Omental fat pad (tissue), 4 donors: ENCODE results near the gene GABRR2. TPM values are rescaled to one million over a fixed set of nuclear protein-coding genes. Genes with fewer than 3 reads are reported as not detected.

Source experiments
- ATAC-seq: fragments of 150-250 bp; one replicate; pipeline ENCODE4 v1.9.1; 2016; ENCODE audit warnings: mild to moderate bottlenecking, moderate library complexity; ENCODE audit not compliant: low FRiP score
- DNase-seq: peaks from one replicate; pipeline ENCODE4 v3.0.0-alpha.2; 2019; ENCODE audit warnings: low spot score
- total RNA-seq, 4 donors: library from RNA; depleted of rRNA; stranded (reverse); fragments of >200 nt; gene quantifications; one replicate each; pipeline ENCODE4 v1.1.0, GENCODE V29; 2016
- TF ChIP-seq, protein P1 (sequence below), 3 donors: fragments of 450-650 bp; IDR thresholded peaks; one replicate each; pipeline ENCODE4 v1.5.1; 2016 to 2017; ENCODE audit warnings: antibody characterized with exemption in 3 of 3, mild to moderate bottlenecking in 3 of 3, moderate library complexity in 2 of 3

Gene GABRR2
- total RNA-seq, 4 donors from 2014 or later = 0.50 to 2.4 (median 1.3) TPM

DNA sequence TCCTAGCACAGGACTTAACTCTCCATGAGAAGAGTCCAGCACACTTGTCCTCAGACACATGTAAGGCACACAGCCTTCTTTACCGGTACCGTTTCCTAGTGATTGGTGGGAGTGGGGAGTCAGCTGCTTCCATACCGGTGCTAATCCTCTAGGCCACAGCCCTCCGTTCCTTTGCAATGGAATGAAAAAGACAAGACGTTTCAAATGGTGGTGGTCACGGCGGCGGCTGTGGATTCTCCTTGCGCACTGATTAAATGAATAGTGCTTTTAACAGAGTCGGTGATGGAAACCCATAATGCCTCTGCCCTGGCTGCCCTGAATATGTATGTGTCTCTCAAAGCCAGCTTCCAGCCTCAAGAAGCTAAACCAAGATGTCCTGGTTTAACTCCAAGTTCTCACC lies 63.1 kb downstream of the GABRR2 start:
- DNase-seq = no peak
- TF ChIP-seq, protein P1, sequence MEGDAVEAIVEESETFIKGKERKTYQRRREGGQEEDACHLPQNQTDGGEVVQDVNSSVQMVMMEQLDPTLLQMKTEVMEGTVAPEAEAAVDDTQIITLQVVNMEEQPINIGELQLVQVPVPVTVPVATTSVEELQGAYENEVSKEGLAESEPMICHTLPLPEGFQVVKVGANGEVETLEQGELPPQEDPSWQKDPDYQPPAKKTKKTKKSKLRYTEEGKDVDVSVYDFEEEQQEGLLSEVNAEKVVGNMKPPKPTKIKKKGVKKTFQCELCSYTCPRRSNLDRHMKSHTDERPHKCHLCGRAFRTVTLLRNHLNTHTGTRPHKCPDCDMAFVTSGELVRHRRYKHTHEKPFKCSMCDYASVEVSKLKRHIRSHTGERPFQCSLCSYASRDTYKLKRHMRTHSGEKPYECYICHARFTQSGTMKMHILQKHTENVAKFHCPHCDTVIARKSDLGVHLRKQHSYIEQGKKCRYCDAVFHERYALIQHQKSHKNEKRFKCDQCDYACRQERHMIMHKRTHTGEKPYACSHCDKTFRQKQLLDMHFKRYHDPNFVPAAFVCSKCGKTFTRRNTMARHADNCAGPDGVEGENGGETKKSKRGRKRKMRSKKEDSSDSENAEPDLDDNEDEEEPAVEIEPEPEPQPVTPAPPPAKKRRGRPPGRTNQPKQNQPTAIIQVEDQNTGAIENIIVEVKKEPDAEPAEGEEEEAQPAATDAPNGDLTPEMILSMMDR (IDR thresholded peaks at IDR 0.05) = no peak
- ATAC-seq = no peak

DNA sequence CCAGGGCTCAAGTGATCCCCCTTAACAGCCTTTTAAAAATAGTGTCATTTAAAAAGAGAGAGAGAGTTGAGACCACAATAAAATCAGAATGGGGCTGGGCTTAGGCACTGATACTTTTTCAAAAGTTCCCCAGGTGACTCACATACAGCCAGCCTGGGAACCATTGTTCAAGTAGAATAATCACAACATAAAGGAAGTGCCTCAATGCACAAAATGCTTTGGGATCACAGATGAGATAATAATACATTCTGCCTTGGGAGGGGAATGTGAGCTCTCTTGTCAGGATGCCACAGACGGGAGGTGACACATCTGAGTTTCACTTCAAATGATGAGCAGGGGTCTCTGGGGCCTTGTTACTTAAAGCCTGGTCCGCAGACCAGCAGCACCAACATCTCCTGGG lies 63.9 kb downstream of the GABRR2 start:
- no peak for ATAC-seq
- no peak for DNase-seq
- TF ChIP-seq, protein P1 (IDR thresholded peaks at IDR 0.05) = no peak

DNA sequence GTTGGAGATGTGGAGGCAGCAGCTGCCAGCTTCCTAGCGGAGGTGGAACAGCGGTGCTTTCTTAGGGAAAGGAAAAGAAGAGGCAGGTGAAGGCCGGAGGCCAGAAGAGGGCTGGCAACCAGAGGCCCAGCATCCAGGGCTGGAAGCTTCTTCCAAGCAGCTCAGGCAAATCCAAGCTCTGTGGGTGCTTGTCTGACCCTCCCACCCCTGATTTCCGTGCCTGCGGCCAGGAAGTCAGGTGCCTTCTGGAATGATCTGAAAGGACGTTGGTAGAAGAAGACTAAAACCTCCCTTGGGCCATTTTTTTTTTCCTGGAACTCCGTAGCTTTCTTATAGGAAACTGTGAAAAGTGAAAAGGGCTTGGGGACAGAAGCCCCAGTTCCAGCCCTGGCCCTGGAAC lies 64.9 kb downstream of the GABRR2 start:
- ATAC-seq = no peak
- no peak for DNase-seq
- TF ChIP-seq, protein P1 (IDR thresholded peaks at IDR 0.05) = no peak

DNA sequence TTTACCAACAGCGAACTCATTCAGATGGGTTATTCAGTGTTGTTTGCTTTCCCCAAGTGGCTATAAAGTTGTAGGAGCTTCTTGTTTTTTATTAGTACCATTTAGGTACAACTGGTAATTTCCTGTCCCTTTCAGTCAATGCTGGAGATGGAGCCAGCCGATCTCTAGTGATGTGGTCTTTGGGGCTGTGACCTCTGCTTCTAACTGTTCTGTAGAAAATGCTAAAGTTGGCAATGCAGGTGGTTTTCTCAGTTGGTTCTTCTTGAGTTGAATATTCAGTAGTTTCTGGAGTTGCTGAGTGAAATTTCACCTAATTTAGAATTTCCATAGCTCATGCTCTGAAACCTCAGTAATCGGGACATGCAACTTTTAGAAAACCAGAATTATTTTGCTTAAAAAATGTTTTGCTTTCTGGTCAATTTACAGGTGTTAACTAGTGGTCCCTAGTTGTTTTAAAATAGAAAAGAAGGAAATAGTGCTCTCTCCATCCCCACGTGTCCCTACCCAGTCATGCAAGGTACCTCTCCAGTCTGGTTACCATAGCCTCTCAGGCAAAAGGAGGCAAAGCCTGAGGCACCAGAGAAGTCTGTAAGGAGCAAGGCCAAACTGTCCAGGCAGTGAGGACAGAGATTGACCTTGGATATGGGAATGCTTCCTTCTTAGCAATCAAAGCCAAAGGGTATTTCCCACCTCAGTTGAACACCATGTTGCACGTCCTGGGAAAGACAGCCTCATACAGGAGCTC lies 70.7 kb downstream of the GABRR2 start:
- TF ChIP-seq, protein P1 (IDR thresholded peaks at IDR 0.05) = no peak
- DNase-seq = no peak
- no peak for ATAC-seq

DNA sequence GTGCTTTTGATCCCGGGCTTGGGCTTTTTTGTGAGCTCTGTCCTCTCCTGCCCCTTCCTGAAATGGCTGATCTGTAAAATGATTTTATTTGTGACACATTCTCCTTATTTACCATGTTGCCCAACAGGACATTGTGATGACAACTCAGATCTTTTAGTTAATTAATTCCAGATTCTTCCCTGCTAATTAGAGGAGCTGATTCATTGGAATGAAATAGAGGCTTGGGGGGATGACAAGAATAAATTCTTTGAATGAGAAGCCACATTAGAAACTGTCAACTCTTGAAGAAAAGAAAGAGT lies 71.8 kb downstream of the GABRR2 start:
- TF ChIP-seq, protein P1 (IDR thresholded peaks at IDR 0.05) = no peak
- DNase-seq = no peak
- no peak for ATAC-seq

DNA sequence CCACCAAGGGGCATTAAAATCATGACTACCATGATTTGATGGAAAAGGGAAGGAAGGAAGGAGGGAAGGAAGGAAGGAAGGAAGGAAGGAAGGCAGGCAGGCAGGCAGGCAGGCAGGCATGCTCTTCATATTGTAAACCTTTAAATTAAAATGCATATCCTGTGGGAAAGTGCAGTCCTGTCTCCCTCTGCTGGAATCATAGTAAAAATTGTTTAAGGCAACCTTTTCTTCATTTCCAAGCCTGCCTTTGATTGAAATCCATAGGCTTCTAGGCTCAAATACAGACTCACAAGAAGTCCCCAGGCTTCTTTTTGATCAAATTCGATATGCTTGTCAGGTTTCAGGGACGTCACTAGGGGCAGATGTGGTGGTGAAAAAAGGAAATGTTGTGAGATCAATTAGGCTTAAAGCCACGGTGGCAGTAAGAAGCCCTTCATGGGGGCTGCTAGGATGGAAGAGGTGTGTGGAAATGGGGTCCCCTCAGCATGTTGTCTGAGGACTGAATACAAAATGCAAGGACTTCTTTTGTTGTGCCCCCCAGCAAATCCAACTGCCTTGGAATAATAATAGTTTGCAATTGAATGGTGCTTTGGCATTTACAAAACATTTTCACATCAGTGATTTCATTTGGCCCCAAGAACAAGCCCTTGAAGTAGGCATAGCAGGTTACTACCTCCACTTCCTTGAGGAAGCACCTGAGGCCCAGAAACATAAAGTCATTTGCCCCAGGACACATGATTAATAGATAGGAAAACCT lies 72.3 kb downstream of the GABRR2 start:
- ATAC-seq = no peak
- DNase-seq = no peak
- TF ChIP-seq, protein P1 (IDR thresholded peaks at IDR 0.05) = no peak

DNA sequence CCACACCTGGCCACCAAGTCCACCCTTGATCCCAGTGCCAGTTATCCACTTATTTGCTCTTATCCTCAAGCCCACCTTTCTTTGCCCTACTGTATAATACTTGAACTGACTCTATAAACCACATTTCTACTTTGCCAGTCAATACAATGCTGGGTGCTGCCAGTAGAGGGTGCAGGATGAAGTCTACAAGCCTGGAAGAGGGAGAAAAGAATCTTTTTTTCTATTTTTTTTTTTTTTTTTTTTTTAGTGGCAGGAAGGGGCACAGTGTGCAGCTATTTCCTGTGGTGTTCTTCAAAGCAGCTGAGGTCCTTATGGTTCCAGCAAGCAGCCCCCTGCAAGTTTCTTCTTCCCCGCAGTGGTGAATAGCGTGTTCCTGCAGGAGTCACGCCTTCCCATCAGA lies 75.8 kb downstream of the GABRR2 start:
- TF ChIP-seq, protein P1 (IDR thresholded peaks at IDR 0.05) = no peak
- no peak for DNase-seq
- ATAC-seq = no peak
